H1 (cell line): Measurements from ENCODE around the gene SERPINF2. TPM values are rescaled to one million over a fixed set of nuclear protein-coding genes. Genes with fewer than 3 reads are reported as not detected.

Source experiments
- CTCF ChIA-PET: fragments of 300-600 bp; sonication (Branson Sonifier 250); formaldehyde crosslinking; loops from one replicate; lab custom pipeline; 2021; ENCODE audit not compliant: partially characterized antibody; lab: Charles Lee
- POLR2A ChIA-PET: fragments of 300-600 bp; sonication (Branson Sonifier 250); formaldehyde crosslinking; loops from one replicate; lab custom pipeline; 2021; ENCODE audit warnings: inconsistent platforms; ENCODE audit not compliant: partially characterized antibody; lab: Charles Lee
- DNase-seq, 2 experiments: peaks; one replicate each; pipeline versions ENCODE4 v3.0.0 to v3.0.0-alpha.2; 2010 to 2022; ENCODE audit warnings: low spot score in 2 of 2, low read depth in 1 of 2, mixed read lengths in 1 of 2
- FAIRE-seq: peaks from 2 replicates; lab custom pipeline; 2011; peaks lifted over from hg19 to GRCh38; lab: Jason Lieb, UNC
- H2AFZ ChIP-seq: 2 replicates; pipeline ENCODE4 v1.8.1; 2012; ENCODE audit warnings: low read length, inconsistent platforms
- H2AK5ac ChIP-seq: 2 replicates; pipeline ENCODE4 v1.6.1; 2013; ENCODE audit warnings: low read depth, low read length
- H2BK120ac ChIP-seq: replicated peaks from 2 replicates; pipeline ENCODE3; 2013; ENCODE audit warnings: low read depth, low read length, inconsistent platforms
- H2BK12ac ChIP-seq: 2 replicates; pipeline ENCODE4 v1.6.1; 2013; ENCODE audit warnings: low read depth, low read length
- H2BK15ac ChIP-seq: 2 replicates; pipeline ENCODE4 v1.6.1; 2013; ENCODE audit warnings: low read length
- H2BK20ac ChIP-seq: 2 replicates; pipeline ENCODE4 v1.6.1; 2013; ENCODE audit warnings: low read length
- H2BK5ac ChIP-seq: 2 replicates; pipeline ENCODE4 v1.6.1; 2013; ENCODE audit warnings: low read depth, low read length
- H3K14ac ChIP-seq: 2 replicates; pipeline ENCODE4 v1.6.1; 2013; ENCODE audit warnings: inconsistent platforms; ENCODE audit not compliant: insufficient read length
- H3K18ac ChIP-seq: 2 replicates; pipeline ENCODE4 v1.6.1; 2013; ENCODE audit warnings: low read length; ENCODE audit errors: extremely low read depth
- H3K23ac ChIP-seq: 2 replicates; pipeline ENCODE4 v1.6.1; 2013; ENCODE audit warnings: inconsistent platforms; ENCODE audit not compliant: insufficient read length
- H3K23me2 ChIP-seq: 2 replicates; pipeline ENCODE4 v1.6.1; 2013; ENCODE audit warnings: low read depth, low read length
- H3K27ac ChIP-seq: 2 replicates; pipeline ENCODE4 v1.6.1; 2011; ENCODE audit warnings: low read depth, low read length, inconsistent platforms
- H3K27me3 ChIP-seq, 4 experiments: replicated peaks in 1 of 4; 1 replicate in 1 of 4; 2 replicates in 3 of 4; pipeline versions ENCODE4 v1.6.1 to v1.8.1; 2011 to 2013; ENCODE audit warnings: low read length in 3 of 4, mild to moderate bottlenecking in 3 of 4, inconsistent platforms in 2 of 4, mixed read lengths in 2 of 4, moderate library complexity in 1 of 4; ENCODE audit not compliant: control insufficient read depth in 3 of 4, insufficient read depth in 3 of 4; ENCODE audit errors: extremely low read depth in 1 of 4
- H3K36me3 ChIP-seq, 4 experiments: 2 replicates each; pipeline versions ENCODE4 v1.6.1 to v1.8.1; 2011 to 2013; ENCODE audit warnings: mild to moderate bottlenecking in 4 of 4, low read length in 3 of 4, moderate library complexity in 2 of 4, control low read depth in 1 of 4, inconsistent platforms in 1 of 4; ENCODE audit not compliant: insufficient read depth in 4 of 4, control insufficient read depth in 2 of 4
- H3K4ac ChIP-seq: replicated peaks from 2 replicates; pipeline ENCODE3; 2013; ENCODE audit warnings: low read length, low read depth, mixed read lengths, inconsistent platforms; ENCODE audit not compliant: insufficient read length
- H3K4me1 ChIP-seq, 4 experiments: replicated peaks in 1 of 4; 1 replicate in 1 of 4; 2 replicates in 3 of 4; pipeline versions ENCODE4 v1.6.1 to v1.8.1; 2011 to 2013; ENCODE audit warnings: low read length in 3 of 4, inconsistent platforms in 2 of 4, mixed read lengths in 1 of 4; ENCODE audit not compliant: insufficient read depth in 4 of 4, control insufficient read depth in 3 of 4
- H3K4me2 ChIP-seq, 2 experiments: 2 replicates each; pipeline versions ENCODE4 v1.6.1 to v1.8.1; 2011 to 2013; ENCODE audit warnings: low read depth in 2 of 2, low read length in 2 of 2, control low read depth in 1 of 2, inconsistent platforms in 1 of 2, mild to moderate bottlenecking in 1 of 2; ENCODE audit not compliant: insufficient read depth in 1 of 2
- H3K4me3 ChIP-seq, 4 experiments: fragments of 200-600, 300-600 bp in 1 of 4; sonication (generic), shearing (Covaris generic), sonication (Bioruptor Twin) in 1 of 4; 2 replicates each; pipeline versions ENCODE4 v1.5.1 to v1.8.1; 2011 to 2016; ENCODE audit warnings: low read length in 4 of 4, low read depth in 3 of 4, control low read depth in 2 of 4, inconsistent platforms in 2 of 4, mild to moderate bottlenecking in 2 of 4, mixed read lengths in 1 of 4, moderate library complexity in 1 of 4; ENCODE audit not compliant: insufficient read depth in 2 of 4; ENCODE audit errors: extremely low read depth in 1 of 4
- H3K56ac ChIP-seq: replicated peaks from 2 replicates; pipeline ENCODE3; 2013; ENCODE audit warnings: low read depth, mild to moderate bottlenecking, mixed read lengths, low read length, inconsistent platforms; ENCODE audit not compliant: insufficient read length
- H3K79me1 ChIP-seq: 2 replicates; pipeline ENCODE4 v1.6.1; 2013; ENCODE audit warnings: low read depth, low read length, control low read depth
- H3K79me2 ChIP-seq, 2 experiments: 2 replicates each; pipeline versions ENCODE4 v1.6.1 to v1.8.1; 2012 to 2013; ENCODE audit warnings: low read length in 2 of 2, mild to moderate bottlenecking in 2 of 2, inconsistent platforms in 1 of 2; ENCODE audit not compliant: insufficient read depth in 2 of 2, control insufficient read depth in 1 of 2
- H3K9ac ChIP-seq, 4 experiments: replicated peaks in 1 of 4; 1 replicate in 1 of 4; 2 replicates in 3 of 4; pipeline versions ENCODE4 v1.6.1 to v1.8.1; 2011 to 2013; ENCODE audit warnings: low read depth in 3 of 4, low read length in 3 of 4, control low read depth in 2 of 4, mild to moderate bottlenecking in 2 of 4, moderate library complexity in 2 of 4, inconsistent platforms in 1 of 4; ENCODE audit errors: extremely low read depth in 1 of 4
- H3K9me3 ChIP-seq, 2 experiments: 2 replicates each; pipeline versions ENCODE4 v1.6.1 to v1.8.1; 2012 to 2013; ENCODE audit warnings: mild to moderate bottlenecking in 2 of 2, moderate library complexity in 2 of 2, control low read depth in 1 of 2, inconsistent platforms in 1 of 2, low read depth in 1 of 2, low read length in 1 of 2, mixed read lengths in 1 of 2; ENCODE audit not compliant: insufficient read depth in 2 of 2
- H4K20me1 ChIP-seq, 2 experiments: replicated peaks in 1 of 2; 2 replicates each; pipeline versions ENCODE3 to v1.8.1; 2011 to 2013; ENCODE audit warnings: inconsistent platforms in 2 of 2, low read length in 2 of 2, mild to moderate bottlenecking in 1 of 2; ENCODE audit not compliant: insufficient read depth in 2 of 2, control insufficient read depth in 1 of 2
- H4K5ac ChIP-seq: 2 replicates; pipeline ENCODE4 v1.6.1; 2013; ENCODE audit warnings: low read length, low read depth, mixed read lengths, inconsistent platforms; ENCODE audit not compliant: insufficient read length
- H4K8ac ChIP-seq: 2 replicates; pipeline ENCODE4 v1.8.0; 2013; ENCODE audit warnings: mild to moderate bottlenecking, moderate library complexity, low read length, inconsistent platforms; ENCODE audit not compliant: insufficient read depth; ENCODE audit errors: extremely low read depth
- H4K91ac ChIP-seq: replicated peaks from 2 replicates; pipeline ENCODE3; 2013; ENCODE audit warnings: low read length, mixed read lengths, inconsistent platforms; ENCODE audit not compliant: insufficient read length
- HDAC2 ChIP-seq, 2 experiments: fragments of 300-600 bp in 1 of 2; sonication (generic) in 1 of 2; IDR thresholded peaks; 2 replicates each; pipeline ENCODE4 v1.6.1; 2011 to 2012; ENCODE audit warnings: low read depth in 2 of 2, low read length in 2 of 2, mild to moderate bottlenecking in 2 of 2, moderate library complexity in 2 of 2, borderline replicate concordance in 1 of 2, inconsistent platforms in 1 of 2
- KDM5A ChIP-seq: fragments of 200-600 bp; IDR thresholded peaks from 2 replicates; pipeline ENCODE4 v1.7.1; 2012; ENCODE audit warnings: mild to moderate bottlenecking, low read length, inconsistent platforms, mixed read lengths
- WGBS, 2 experiments: shearing (Covaris generic) in 1 of 2; methylation state at CpG; one replicate each; pipeline versions ENCODE4 v1.1.6 to v1.1.7; 2013 to 2015; ENCODE audit warnings: low lambda C conversion rate in 2 of 2, mixed read lengths in 2 of 2, inconsistent platforms in 1 of 2, low coverage in 1 of 2, missing lambda C conversion rate in 1 of 2; ENCODE audit not compliant: insufficient replicate concordance in 2 of 2, insufficient coverage in 1 of 2, insufficient read length in 1 of 2; ENCODE audit errors: extremely low coverage in 1 of 2, missing lambda C conversion rate in 1 of 2; 5-methylcytosine and 5-hydroxymethylcytosine counted together
- polyA plus RNA-seq, 7 experiments: library from polyadenylated mRNA; depleted of rRNA in 3 of 7; stranded (reverse) in 5 of 7; unstranded in 2 of 7; fragments of >200 nt in 5 of 7; fragments of 200-250 nt in 2 of 7; gene quantifications; 1 replicate in 5 of 7; 2 replicates in 1 of 7; 4 replicates in 1 of 7; pipeline versions ENCODE4 v1.2.1 to v1.2.3, GENCODE V29; 2011 to 2013; ENCODE audit warnings: missing spikeins in 2 of 7, mixed read lengths in 2 of 7
- total RNA-seq: library from RNA; stranded (reverse); fragmentation: NEBNext Ultra II Directional; extraction: Animal tissue kit (Norgen Biotek cat#: 25700); gene quantifications from 2 replicates; pipeline ENCODE4 v1.2.1, GENCODE V29; 2021

SERPINF2 gene
- total and polyA plus RNA-seq, 2 of the 8 experiments (the other 6 are each of a cell fraction or from before 2014, with no cell fraction given), result 1.8 to 3.2 TPM

- H2AK5ac ChIP-seq, result no peak overlapping the region
- H3K4ac ChIP-seq, result no peak overlapping the region
- TF ChIP-seq KDM5A (no peak), HDAC2 (IDR thresholded peaks at IDR 0.05; ENCODE audit: borderline replicate concordance in 1 of 2, low read depth in 2 of 2, low read length in 2 of 2) (no peak)
- no peak for FAIRE-seq
- H3K27me3 ChIP-seq, result 0 out of 7 replicates have a peak, but pooled peaks cover 0 to 2% (median 0%) of the 10 kb centered on the region in 4 experiments
- no peak overlapping the region for H3K56ac ChIP-seq
- no peak overlapping the region for H3K14ac ChIP-seq
- H3K18ac ChIP-seq, result no peak overlapping the region
- no peak overlapping the region for H4K5ac ChIP-seq
- H3K4me1 ChIP-seq, result peaks cover 0 to 5% (median 3%) of the 10 kb centered on the region in 4 experiments; a peak in 5 of 7 replicates
- H3K79me2 ChIP-seq, result no peaks in the 10 kb centered on the region; a peak in 1 of 4 replicates
- no peaks in the 10 kb centered on the region for H3K9me3 ChIP-seq
- no peak overlapping the region for H2BK120ac ChIP-seq
- no peak overlapping the region for H3K4me3 ChIP-seq
- H2BK5ac ChIP-seq, result no peak overlapping the region
- H2BK12ac ChIP-seq, result no peak overlapping the region
- WGBS, 2 experiments, result 94% methylated on average over 21 of the region's 21 CpGs; no CpG with 5 or more reads in 1 of the 2 experiments
- peaks cover 4% of the 10 kb centered on the region; the same call in 1 of the 2 replicates for H3K79me1 ChIP-seq
- ChIA-PET POLR2A (interaction anchor here (1.3 to 4.2 kb wide), 4 partner anchors 9 to 35 kb away, joined by 3 to 16 read pairs (median 6); partner anchors contain the start of genes SERPINF1 and TLCD2), CTCF (interaction anchor here (0.8 to 7.1 kb wide), 8 partner anchors 6 to 136 kb away, joined by 3 to 34 read pairs (median 4); no protein-coding TSS in a partner anchor)
- H4K91ac ChIP-seq, result no peak overlapping the region
- no peak overlapping the region for H3K4me2 ChIP-seq
- no peak overlapping the region for H2BK15ac ChIP-seq
- H3K23ac ChIP-seq, result no peak overlapping the region
- peaks cover 0 to 7% of the 10 kb centered on the region in 2 experiments for H4K20me1 ChIP-seq
- no peak overlapping the region for H3K9ac ChIP-seq
- peaks cover 8% of the 10 kb centered on the region; the same call in 1 of the 2 replicates for H3K23me2 ChIP-seq
- H3K27ac ChIP-seq, result no peak overlapping the region
- H2AFZ ChIP-seq, result no peak overlapping the region
- no peak for DNase-seq
- no peak overlapping the region for H2BK20ac ChIP-seq
- no peaks in the 10 kb centered on the region; a peak in 3 of 8 replicates for H3K36me3 ChIP-seq
- H4K8ac ChIP-seq, result no peak overlapping the region
Observed at GRCh38 chr17:1727258-1727789, 15.3 kb upstream of the SERPINF2 start.
